CD4-positive, alpha-beta T cell treated with Interleukin-12 subunit alpha and Interleukin-12 subunit beta, for 1 hour (primary cell): ENCODE data around the gene DPH6.
"Not testable (repeated sequence)": the region's sequence is repeated elsewhere in the genome, so short reads cannot be mapped to it uniquely, and the experiment has no call there.

Experiments used
- DNase-seq: peaks from one replicate; pipeline ENCODE4 v3.0.0-alpha.2; 2020

The DPH6 gene

GRCh38 chr15:35427496-35427895 lies 118.5 kb downstream of the DPH6 start:
- DNase-seq: no peak

GRCh38 chr15:35427091-35427490 lies 118.9 kb downstream of the DPH6 start:
- no peak for DNase-seq

- no peak for DNase-seq
Measured at GRCh38 chr15:35410775-35411174, 135.2 kb downstream of the DPH6 start.

GRCh38 chr15:35399901-35400300 lies 146.1 kb downstream of the DPH6 start:
- no peak for DNase-seq

- DNase-seq: no peak
Measured at GRCh38 chr15:35397027-35397426, 148.9 kb downstream of the DPH6 start.

- no peak for DNase-seq
Measured at GRCh38 chr15:35394416-35394815, 151.5 kb downstream of the DPH6 start.

GRCh38 chr15:35393398-35393797 lies 152.6 kb downstream of the DPH6 start:
- no peak for DNase-seq

- not testable (repeated sequence) for DNase-seq
Measured at GRCh38 chr15:35391408-35391984, 154.5 kb downstream of the DPH6 start.

GRCh38 chr15:35383506-35383905 lies 162.5 kb downstream of the DPH6 start:
- DNase-seq: no peak

- DNase-seq: no peak
Measured at GRCh38 chr15:35381328-35381727, 164.6 kb downstream of the DPH6 start.

GRCh38 chr15:35379972-35380371 lies 166.0 kb downstream of the DPH6 start:
- DNase-seq: no peak

- DNase-seq: not testable (repeated sequence)
Measured at GRCh38 chr15:35378454-35378853, 167.5 kb downstream of the DPH6 start.

GRCh38 chr15:35376707-35377106 lies 169.3 kb downstream of the DPH6 start:
- DNase-seq: no peak

- no peak for DNase-seq
Measured at GRCh38 chr15:35374661-35375060, 171.3 kb downstream of the DPH6 start.

- DNase-seq: no peak
Measured at GRCh38 chr15:35362195-35362829, 183.7 kb downstream of the DPH6 start.

GRCh38 chr15:35358824-35359223 lies 187.1 kb downstream of the DPH6 start:
- no peak for DNase-seq

- DNase-seq: no peak
Measured at GRCh38 chr15:35351059-35351458, 194.9 kb downstream of the DPH6 start.

- no peak for DNase-seq
Measured at GRCh38 chr15:35349916-35350315, 196.0 kb downstream of the DPH6 start.

- DNase-seq: no peak
Measured at GRCh38 chr15:35330916-35331315, 215.0 kb downstream of the DPH6 start.

- no peak for DNase-seq
Measured at GRCh38 chr15:35330048-35330695, 215.8 kb downstream of the DPH6 start.

GRCh38 chr15:35329521-35329961 lies 216.4 kb downstream of the DPH6 start:
- DNase-seq: no peak

- DNase-seq: not testable (repeated sequence)
Measured at GRCh38 chr15:35328836-35329235, 217.1 kb downstream of the DPH6 start.

- DNase-seq: no peak
Measured at GRCh38 chr15:35327789-35328188, 218.2 kb downstream of the DPH6 start.

- no peak for DNase-seq
Measured at GRCh38 chr15:35325374-35325941, 220.5 kb downstream of the DPH6 start.
